ENCODE data around the gene THAP12.
"Not testable (repeated sequence)": the region's sequence is repeated elsewhere in the genome, so short reads cannot be mapped to it uniquely, and the experiment has no call there.

THAP12 gene

DNA sequence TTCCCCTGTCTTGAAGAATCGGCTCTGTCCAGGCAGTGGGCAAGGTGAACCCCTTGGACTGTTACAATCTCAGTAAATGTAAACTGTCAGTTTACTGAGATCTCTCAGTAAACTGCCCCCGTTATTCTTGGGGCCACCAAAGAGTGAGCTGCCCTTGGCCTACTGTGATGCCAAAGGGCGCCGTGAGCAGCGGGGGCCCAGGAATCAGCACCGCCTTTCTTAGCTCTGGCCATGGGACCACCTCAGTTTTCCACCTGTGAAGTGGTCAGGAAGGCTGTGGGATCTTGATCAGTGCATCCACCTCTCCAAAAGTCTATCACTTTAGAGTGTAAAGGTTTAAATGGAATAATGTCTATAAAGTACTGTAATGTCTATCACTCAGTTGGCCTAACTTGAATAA, 57.1 kb downstream of the THAP12 start:
- DNase-seq: no peak

DNA sequence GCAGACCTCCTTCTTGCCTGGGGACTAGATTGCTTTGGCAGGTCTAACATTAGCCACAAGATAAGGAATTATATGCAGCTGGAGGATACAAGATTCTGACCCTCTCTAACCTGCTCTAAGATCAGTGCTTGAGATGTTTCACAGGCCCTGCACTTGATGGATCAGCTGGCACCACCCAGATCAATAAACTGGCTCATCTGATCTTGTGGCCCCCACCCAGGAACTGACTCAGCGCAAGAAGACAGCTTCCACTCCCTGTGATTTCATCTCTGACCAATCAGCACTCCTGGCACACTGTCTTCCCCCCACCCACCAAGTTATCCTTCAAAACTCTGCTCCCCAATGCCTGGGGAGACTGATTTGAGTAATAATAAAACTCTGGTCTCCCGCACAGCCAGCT, 57.6 kb downstream of the THAP12 start:
- DNase-seq: not testable (repeated sequence)

DNA sequence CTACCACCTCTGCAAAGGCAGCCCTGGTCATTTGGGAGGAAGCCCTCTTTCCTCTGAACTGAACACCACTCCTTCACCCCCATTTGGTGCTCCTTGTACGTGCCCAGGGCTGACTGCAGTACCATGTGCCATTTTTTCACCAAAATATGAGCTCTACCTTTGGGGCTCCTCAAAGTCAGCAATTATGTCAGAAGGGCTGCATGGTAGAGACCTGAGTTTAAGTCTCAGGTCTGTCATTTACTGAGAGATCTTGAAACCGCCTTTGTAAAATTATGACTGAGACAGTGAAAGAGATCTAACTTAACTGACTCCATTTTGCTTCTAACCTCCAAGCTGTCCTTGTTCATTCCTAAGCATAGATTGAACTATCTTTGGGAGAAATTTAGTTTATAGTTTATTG, 58.0 kb downstream of the THAP12 start:
- no peak for DNase-seq

- no peak for DNase-seq
Measured at GRCh38 chr11:76322540-76322939, 58.4 kb downstream of the THAP12 start.

DNA sequence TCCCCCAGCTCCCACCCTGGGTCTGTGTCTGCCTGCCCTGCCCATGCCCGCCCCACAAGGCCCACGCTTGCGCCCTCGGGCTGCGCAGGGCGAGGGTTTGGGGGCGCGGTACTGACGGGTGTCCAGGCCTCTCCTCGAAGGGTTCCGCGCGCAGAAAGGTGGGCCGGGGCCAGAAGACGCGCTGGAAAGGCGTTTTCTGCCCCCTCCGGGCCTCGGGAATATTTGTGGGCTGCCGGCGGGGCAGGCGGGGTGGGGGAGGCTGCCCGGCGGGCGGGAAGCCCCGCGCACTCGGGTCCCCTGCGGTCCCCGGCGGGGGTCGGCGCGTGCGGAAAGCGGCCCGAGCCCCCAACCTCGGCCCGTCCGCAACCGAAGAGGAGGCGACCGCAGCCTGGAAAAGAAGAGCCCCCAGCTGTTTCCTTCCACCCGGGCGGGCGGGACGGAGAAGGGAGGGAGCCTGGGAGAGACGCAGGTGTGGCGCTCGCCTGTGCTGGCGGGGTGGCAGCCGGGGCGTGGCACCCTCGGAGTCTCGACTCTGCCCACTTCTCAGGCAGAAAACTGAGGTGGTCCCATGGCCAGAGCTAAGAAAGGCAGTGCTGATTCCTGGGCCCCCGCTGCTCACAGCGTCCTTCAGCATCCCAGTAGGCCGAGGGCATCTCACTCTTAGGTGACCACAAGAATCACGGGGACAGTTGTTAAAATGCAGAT, 59.0 kb downstream of the THAP12 start:
- no peak for DNase-seq

DNA sequence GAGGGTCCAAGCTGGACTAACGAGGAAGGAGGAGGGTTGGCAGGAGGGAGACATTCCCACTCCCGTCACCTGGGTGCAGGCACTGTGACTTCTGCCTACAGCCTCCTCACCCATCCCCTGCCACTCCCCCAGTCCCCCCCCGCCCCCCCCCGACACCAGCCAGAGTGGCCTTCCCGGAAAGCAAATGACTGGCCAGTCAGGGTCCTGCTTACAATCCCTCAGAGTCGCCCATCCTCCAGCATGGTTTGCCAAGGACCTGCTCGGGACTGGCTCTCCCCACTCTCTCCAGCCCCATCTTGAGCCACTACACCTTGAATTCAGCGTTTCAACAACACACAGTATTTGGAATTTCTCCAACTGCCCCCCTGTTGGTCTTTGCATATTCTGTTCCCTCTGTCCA, 59.6 kb downstream of the THAP12 start:
- no peak for DNase-seq

- no peak for DNase-seq
Measured at GRCh38 chr11:76320929-76321328, 60.0 kb downstream of the THAP12 start.

GRCh38 chr11:76319798-76320197, 61.1 kb downstream of the THAP12 start:
- DNase-seq: not testable (repeated sequence)

DNA sequence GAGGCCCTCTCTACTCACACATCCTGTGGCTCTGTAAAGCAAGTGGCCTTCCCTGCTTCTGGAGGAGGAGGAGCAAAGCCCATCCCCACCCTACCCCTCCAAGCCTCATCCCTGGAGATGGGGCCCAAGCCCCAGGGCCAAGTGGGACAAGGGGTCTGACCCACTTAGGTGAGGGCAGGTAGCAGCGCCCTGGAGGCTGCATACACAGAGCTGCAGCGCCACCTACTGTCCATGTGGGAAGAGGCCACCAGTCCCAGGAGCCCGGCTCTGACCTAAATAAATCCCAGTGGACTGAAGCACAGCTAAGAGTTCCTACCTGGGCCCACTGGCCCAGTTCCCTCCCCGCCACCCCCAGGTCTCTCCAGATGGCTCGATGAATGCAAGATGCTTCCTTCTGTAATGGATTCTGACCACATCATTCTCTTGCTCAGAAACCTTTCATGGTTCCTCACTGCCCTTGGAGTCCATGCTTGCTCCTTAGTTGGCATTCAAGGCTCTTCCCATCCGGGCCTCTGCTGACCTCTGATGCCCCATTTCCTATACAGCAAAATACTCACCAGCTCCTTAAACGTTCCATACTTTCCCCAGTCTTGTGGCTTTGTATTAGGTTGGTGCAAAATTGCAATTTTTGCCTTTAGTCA, 62.1 kb downstream of the THAP12 start:
- peak; percentile 26 to 77 for DNase-seq

DNA sequence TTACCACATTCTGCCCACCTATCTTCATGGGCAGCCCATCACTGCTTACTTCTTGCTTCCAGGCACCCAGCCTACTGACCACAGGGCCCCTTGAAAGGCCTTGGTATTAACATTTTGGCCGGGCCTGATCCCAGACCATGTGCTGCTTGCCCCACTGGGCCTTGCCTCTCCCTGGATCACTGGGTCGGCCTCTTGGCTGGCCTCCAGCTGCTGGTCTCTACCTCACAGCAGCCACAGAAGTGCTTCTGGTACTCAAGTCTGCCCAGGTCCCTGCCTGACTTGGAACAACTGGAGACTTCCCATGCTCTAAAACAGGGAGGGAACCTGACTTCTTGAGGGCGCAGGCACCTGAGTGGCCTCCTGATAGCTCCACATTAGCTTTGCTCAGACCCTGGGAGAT, 63.6 kb downstream of the THAP12 start:
- no peak for DNase-seq

GRCh38 chr11:76316726-76317125, 64.2 kb downstream of the THAP12 start:
- DNase-seq: no peak

GRCh38 chr11:76315182-76315853, 65.6 kb downstream of the THAP12 start:
- DNase-seq: no peak

GRCh38 chr11:76314741-76315090, 66.2 kb downstream of the THAP12 start:
- DNase-seq: no peak

DNA sequence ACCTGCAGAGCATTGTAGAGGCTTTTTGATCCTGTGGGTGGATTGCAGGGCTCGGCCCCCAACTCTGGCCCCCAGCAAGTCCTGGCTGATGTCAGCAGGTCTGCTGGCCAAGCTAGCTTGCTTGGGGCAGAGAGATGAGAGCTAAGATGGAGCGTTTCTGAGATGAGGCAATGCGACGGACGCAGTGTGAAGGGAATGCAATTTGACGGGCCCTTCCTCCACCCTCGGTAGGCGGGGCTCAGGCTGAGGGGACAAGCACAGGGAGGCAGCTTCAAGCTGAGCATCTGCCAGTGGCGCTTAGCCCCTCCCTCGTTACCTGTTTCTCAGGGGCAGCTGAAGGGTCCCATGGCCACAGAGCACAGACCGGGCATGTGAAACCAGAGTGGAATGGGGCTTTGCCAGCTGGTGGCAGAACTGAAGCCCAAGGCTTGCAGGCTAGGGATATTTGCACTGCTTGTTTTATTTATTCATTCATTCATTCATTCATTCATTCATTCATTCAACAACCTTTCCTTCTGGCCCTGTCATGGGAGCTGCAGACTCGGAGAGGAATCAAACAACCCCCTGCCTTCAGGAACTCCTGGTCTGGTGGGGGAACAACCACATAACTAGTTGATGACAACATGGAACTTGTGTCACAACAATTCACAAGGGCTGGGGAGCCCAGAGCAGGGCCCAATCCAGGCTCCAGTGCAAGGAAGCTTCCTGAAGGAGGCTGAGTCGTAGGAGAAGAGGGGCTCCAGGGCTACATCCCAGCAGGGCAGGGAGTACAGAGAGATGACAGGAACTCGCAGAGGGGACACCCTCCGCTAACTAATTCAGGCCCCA, 66.8 kb downstream of the THAP12 start:
- no peak for DNase-seq

- DNase-seq: no peak
Measured at GRCh38 chr11:76313271-76313670, 67.7 kb downstream of the THAP12 start.

GRCh38 chr11:76310832-76311595, 69.9 kb downstream of the THAP12 start:
- DNase-seq: peak in 1 of 2 experiments; percentile 20

DNA sequence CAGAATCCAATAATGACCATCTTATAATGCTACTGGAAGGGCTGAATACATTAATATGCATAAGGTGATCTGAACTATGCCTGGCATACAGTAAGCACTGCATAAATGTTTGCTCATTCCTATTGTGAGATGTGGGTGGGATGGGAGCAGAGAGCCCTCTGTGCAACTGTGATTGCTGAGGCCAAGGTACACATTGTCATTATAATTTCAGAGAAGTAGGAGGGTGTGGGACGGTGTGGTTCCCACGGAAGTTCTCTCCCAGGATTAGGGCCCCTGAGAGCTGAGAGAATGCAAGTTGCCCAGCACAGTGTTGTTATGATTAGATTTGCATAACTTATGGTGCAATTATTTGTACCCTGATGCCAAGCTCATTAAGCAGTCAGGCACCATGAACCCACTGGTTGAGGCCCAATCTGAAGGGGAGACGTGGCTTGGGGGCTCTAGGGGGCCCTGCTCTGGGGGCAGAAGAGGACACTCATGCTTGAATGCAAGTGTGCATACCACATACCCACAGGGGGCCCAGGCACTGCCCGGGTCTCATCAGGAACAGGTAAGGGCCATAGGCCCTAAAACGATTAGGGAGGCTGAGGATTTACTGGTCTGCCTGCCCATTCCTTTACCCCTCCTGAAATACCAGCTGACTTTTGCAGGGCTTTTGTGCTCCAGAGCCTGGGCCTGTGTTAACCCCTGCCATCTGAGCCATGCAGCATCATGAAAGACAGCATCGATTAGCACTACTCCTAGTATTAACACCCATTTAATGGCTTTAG, 72.8 kb downstream of the THAP12 start:
- no peak for DNase-seq

DNA sequence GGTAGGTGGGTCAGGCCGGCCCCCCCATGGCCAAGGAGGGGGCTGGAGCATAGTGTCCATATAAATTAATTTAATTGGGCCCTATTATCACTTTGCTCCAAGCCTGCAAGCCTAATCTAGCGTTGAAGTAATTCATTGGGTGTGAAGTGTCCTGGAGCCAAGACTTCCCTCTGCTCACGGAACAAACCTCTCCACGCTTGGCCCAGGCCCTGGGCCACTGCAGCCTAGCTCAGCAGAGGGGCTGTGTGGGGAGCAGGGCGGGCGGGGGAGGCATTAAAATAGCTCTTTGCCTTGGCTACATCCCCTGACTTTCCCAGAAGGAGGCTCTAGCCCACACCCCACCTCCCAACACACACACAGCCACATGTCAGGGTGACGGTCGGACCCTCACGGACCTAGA, 73.5 kb downstream of the THAP12 start:
- DNase-seq: peak; percentile 25 to 44

GRCh38 chr11:76303399-76303798, 77.5 kb downstream of the THAP12 start:
- no peak for DNase-seq

- DNase-seq: no peak
Measured at GRCh38 chr11:76302996-76303395, 77.9 kb downstream of the THAP12 start.

All from NCI-H446 (cell line).